HG02571 (cell line): Measurements from ENCODE around the gene ETV3.
"Not testable (repeated sequence)": the region's sequence is repeated elsewhere in the genome, so short reads cannot be mapped to it uniquely, and the experiment has no call there.

Experiments
- ATAC-seq: cut with Tn5 transposase; IDR thresholded peaks from one replicate; pipeline ENCODE4 v1.9.1; 2021; ENCODE audit warnings: mild to moderate bottlenecking, moderate library complexity; ENCODE audit not compliant: unreplicated experiment

The ETV3 gene

DNA sequence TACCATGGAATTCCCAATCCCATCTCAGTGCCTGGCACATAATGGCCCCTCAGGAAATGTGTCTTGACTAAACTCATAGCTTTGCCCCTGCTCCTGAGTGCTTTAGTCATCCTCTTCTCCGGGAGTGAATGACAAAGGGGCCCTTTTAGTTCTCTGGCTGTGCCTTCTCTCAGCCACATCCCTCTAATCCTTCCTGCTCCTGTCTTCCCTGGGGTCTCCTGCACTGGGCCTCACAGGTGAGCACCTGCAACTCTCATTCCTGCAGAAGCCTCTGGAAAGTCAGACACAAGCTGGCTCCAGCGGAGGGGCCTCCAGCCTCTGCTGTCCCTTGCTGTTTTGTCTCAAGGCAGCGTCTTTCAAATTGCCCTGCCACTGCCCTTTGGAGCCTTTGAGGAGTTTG, 24.6 kb downstream of the ETV3 start:
- no peak for ATAC-seq

DNA sequence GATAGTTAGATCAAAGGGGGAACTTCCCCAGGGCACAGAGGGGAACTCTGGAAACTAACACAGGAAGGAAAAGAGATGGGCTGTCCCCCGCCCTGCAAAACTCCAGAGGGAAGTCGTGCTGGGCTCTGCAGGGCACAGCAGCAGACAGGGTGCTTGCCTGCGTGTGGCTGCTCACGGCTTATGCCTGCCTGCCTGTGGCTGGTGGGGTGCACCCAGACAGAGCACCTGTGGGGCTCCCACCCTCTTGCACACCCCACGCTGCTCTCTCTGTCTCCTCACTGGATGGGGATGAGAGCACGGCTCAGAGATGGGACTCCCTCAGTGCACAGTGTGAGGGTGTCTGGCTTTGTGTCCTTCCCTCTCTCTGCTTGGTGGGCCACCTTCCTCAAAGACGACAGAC, 25.1 kb downstream of the ETV3 start:
- no peak for ATAC-seq

GRCh38 chr1:157112186-157112867, 25.9 kb downstream of the ETV3 start:
- no peak for ATAC-seq

DNA sequence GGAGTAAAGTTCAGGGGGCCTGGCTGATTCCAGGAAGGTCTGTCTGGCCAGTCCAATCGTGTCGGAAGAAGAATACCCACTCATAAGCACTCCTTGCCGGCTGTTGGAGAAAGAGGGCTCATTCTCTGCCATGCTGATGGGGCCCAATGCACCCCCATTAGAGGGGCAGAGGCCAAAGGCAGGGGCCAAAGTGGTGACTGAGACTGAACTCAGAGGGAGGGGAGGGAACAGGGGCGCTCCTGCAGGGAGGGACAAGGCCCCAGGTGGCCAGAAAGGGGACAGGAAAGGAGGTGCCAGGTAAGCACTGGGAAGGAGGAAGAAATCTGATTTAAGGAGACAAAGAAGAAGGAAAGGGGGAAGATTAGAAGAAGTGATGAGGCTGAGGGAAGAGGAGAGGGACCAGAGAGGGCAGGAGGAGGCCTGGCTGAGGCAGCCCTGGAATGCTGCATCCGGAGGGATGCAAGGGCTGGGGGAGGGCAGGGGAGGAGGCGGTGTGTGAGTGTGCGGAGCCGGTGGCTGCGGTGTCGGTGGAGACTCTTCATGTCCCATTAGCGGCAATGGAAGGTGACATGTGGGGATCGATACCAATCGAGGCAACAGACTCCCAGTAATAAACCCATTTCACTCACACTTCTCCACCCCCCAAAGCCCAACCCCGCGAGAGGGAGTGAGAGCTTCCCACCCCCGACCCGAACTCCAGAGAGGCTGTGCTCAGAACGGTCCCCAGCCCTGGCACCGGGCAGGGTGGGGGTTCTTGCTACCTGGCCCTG, 26.6 kb downstream of the ETV3 start:
- no peak for ATAC-seq

GRCh38 chr1:157110686-157111085, 27.5 kb downstream of the ETV3 start:
- no peak for ATAC-seq

- ATAC-seq, result no peak
Observed at GRCh38 chr1:157110003-157110402, 28.2 kb downstream of the ETV3 start.

- ATAC-seq, result no peak
Observed at GRCh38 chr1:157108448-157108847, 29.7 kb downstream of the ETV3 start.

DNA sequence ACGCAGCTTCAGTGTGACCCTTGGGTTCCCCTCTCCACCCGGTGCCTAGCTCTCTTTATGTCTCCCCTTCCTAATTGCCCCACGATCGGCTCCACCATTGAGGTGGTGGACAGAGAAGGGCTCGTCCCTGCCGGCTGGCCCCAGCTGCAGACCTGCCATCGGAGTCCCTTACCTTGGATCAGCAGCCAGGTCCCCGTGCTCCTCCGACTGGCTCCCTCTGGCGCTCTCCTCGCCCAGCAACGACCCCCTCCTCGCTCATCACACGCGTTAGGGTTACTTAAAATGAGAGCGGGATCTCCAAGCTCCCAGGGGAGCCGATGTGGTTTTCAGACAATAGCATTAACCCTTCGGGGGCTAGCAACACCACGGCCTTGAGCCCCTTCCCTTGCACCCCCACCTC, 30.5 kb downstream of the ETV3 start:
- no peak for ATAC-seq

GRCh38 chr1:157106813-157107189, 31.4 kb downstream of the ETV3 start:
- peak; percentile 13 for ATAC-seq

- ATAC-seq, result peak; percentile 59
Observed at GRCh38 chr1:157105988-157106812, 32.0 kb downstream of the ETV3 start.

DNA sequence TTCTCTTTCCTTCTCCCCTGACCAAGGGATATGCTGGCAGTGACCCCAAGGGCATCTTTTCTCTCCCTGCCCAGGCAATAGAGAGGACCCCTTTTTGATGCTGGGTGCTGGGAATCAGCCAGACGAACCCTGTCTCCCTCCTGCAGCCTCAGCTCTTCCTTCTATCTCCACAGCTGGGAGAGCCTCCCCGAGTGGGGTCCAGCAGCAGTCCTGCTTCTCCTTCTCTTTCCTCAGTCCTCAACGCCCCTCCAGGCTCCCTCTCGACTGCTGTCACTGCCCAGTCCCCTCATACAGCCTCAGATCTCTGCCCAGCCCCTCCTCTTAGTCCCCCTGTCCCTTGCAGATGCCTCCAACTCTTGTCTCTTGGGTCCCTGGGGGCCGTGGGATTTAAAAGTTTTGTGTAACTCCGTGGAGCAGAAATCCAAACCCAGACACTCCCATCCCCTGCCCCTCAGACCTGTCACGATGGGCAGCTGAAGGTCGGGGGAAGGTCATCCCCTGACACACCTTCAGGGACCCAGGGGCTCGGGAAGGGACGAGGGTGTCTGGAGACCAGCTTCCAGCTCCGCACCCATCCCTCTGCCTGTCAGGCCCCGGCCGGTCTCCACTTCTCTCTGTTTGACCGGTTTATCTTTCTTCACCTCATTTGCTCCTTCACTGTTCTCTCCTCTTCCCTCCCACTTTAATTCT, 32.8 kb downstream of the ETV3 start:
- ATAC-seq, result no peak

DNA sequence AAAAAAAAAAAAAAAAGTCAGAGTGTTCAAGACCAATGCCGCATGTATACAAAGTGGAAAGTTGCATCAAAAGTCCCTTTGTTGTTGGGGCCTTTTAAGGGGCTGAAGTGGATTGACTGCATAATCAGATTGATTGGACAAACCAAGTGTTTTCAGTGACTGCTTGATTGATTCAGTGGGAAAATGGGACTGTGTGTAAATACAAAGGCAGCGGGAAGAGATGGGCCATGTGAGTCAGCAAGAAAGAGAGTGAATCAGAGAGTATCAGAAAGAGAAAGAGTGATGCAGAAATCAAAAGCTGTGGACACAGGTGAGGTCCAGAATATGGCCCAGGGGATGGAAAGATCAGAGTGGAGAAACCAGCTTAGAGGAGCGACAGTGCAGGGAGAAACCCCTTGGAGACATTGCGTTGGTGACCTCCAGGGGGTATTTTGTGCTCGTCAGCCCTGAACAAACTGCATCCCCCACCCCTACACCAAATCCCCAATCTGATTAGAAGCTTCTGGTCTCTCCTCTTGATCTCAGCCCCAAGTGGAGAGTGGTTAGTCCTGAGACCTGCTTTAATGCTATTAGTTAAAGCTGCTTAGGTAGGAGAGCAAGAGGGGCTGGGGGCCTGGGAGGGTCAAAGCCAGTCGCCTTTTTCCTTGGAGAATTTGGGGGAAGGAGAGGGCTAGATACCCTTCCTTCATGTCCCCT, 33.4 kb downstream of the ETV3 start:
- ATAC-seq, result no peak

- ATAC-seq, result no peak
Observed at GRCh38 chr1:157103268-157103667, 34.9 kb downstream of the ETV3 start.

- ATAC-seq, result no peak
Observed at GRCh38 chr1:157101149-157101548, 37.0 kb downstream of the ETV3 start.

- no peak for ATAC-seq
Observed at GRCh38 chr1:157099633-157100009, 38.6 kb downstream of the ETV3 start, which contains the start of gene ETV3L. Gene ETV3L (minus strand): TSS chr1:157099808. CDS start chr1:157099523, 285 bp downstream.

GRCh38 chr1:157098987-157099632, 39.1 kb downstream of the ETV3 start:
- ATAC-seq, result not testable (repeated sequence)

DNA sequence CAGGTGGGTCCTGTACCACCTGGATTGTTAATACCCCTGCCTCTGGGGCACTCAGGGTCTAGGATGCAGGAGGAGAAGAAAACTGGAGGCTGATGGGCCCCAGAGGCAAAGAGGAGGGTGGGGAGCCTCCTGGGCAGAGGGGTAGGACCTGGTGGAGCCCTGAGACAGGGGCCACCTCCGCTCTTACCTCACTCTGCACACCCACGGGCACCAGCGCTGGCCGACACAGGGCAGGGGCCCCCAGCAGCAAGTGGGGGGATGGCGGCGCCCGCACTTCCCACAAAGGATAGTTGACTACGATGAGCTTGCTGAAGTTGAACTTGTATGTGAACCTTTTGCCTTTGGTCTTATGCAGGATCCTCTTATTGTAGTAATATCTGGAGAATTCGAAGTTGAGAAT, 39.7 kb downstream of the ETV3 start:
- ATAC-seq, result no peak

DNA sequence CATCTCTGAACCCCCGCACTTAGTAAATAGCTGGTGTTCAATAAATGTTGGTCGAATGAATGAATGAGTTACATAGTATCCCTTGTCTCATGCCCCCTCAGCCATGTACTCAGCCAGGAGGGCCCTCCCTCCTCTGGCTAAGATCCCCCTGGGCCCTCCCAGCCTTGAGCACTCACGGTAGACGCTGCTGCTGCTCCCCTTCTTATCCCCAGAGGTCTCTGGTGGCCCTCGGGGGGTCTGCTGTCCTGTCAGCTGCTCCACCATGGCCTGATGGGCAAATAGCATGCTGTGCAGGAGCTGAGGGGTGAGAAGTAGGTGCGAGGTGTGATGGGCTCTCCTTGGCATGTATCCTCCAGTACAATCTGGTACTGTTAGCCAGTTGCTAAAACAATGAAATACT, 40.5 kb downstream of the ETV3 start:
- no peak for ATAC-seq

GRCh38 chr1:157096881-157097280, 41.3 kb downstream of the ETV3 start:
- no peak for ATAC-seq

DNA sequence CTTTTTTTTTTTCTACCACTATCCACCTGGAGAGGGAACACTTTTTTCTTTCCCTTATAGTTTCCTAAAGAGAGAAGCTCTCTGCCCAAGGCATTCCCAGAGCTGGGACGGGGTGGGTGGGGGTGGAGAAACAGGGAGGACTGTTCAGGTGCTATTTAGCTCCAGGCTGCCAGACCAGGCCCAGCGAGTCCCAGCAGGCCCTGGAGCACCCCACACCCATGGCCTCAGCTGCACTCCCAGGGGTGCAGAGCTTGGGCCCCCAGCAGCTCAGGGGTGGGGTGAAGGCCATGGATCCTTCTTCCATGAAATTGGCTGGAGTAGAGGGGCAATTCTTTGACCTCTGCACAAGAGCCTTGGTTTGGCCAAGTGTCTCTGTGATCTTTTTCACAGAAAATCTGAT, 42.6 kb downstream of the ETV3 start:
- ATAC-seq, result no peak
